ENCODE data around the gene TSPAN31.

Gene TSPAN31

GRCh38 chr12:57754411-57755193 is 9.8 kb downstream of the TSPAN31 start, which contains the start of gene MARCHF9:
MARCHF9 (plus strand) TSS chr12:57755103; CDS start chr12:57755529, 426 bp downstream.
- DNase-seq = peak; percentile 86

- DNase-seq = no peak
Observed at GRCh38 chr12:57755194-57755453, 10.3 kb downstream of the TSPAN31 start.

- DNase-seq = peak; percentile 46
Observed at GRCh38 chr12:57755454-57756372, 10.9 kb downstream of the TSPAN31 start.

- DNase-seq = peak; percentile 76
Observed at GRCh38 chr12:57756406-57757341, 11.8 kb downstream of the TSPAN31 start.

- no peak for DNase-seq
Observed at GRCh38 chr12:57757771-57758170, 12.9 kb downstream of the TSPAN31 start.

- no peak for DNase-seq
Observed at GRCh38 chr12:57758552-57759359, 13.9 kb downstream of the TSPAN31 start.

- DNase-seq = peak; percentile 46
Observed at GRCh38 chr12:57759360-57759980, 14.6 kb downstream of the TSPAN31 start.

- DNase-seq = no peak
Observed at GRCh38 chr12:57760347-57760982, 15.6 kb downstream of the TSPAN31 start.

- DNase-seq = no peak
Observed at GRCh38 chr12:57761391-57761998, 16.7 kb downstream of the TSPAN31 start.

GRCh38 chr12:57762463-57762862 is 17.6 kb downstream of the TSPAN31 start:
- no peak for DNase-seq

GRCh38 chr12:57763881-57764661 is 19.2 kb downstream of the TSPAN31 start:
- no peak for DNase-seq

- DNase-seq = peak; percentile 51
Observed at GRCh38 chr12:57764662-57765002, 19.8 kb downstream of the TSPAN31 start.

GRCh38 chr12:57765003-57765697 is 20.3 kb downstream of the TSPAN31 start:
- DNase-seq = peak; percentile 68

GRCh38 chr12:57765698-57766463 is 21.0 kb downstream of the TSPAN31 start:
- no peak for DNase-seq

GRCh38 chr12:57766464-57767304 is 21.8 kb downstream of the TSPAN31 start, which contains the start of gene CYP27B1:
CYP27B1 (minus strand) TSS chr12:57767078; CDS start chr12:57767041, 37 bp downstream.
- no peak for DNase-seq

GRCh38 chr12:57767305-57767698 is 22.5 kb downstream of the TSPAN31 start:
- DNase-seq = no peak

- no peak for DNase-seq
Observed at GRCh38 chr12:57767876-57768275, 23.0 kb downstream of the TSPAN31 start.

Measured in activated naive CD4-positive, alpha-beta T cell treated with Interleukin-2 at 50 U/mL for 16 hours (primary cell).